Stimulated activated CD4-positive, alpha-beta T cell treated with anti-CD3 and anti-CD28 coated beads, Interleukin-4, amount 100 ng/mL, for 48 hours (primary cell): ENCODE data around the gene ANO10.
"Not testable (repeated sequence)": the region's sequence is repeated elsewhere in the genome, so short reads cannot be mapped to it uniquely, and the experiment has no call there.

Experiments used
- DNase-seq, 2 donors: peaks; one replicate each; pipeline ENCODE4 v3.0.0-alpha.2; 2020; ENCODE audit warnings: low read depth in 2 of 2

ANO10 gene

DNA sequence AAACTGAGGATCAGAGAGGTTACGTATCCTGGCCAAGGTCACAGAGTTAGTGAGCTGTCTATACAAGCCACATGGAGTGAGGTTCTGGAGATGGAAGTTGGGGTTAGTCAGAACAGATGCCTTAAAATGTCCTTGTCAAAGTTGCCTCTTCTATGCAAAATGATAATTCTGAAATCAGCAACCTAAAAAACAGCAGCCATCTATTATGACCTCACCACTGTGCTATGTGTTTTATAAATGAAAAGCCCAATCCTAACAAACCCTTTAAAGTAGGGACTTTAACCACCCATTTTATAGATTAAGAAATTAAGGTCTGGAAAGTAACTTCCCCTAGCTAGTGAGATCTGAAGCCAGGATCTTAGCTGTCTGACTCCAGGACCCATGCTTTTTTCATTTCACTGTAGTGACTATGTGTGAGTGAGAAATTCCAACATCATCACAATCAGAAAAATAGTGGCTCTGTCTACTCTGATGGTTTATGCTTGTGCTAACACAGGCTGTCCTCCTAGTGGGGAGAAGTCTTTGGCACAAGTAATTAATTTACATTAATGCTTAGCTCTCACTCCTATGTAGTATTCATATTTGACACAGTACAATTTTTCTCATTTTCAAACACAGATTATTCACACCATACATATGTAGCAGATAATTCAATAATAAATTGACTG is 143.6 kb downstream of the ANO10 start:
- DNase-seq: no peak

DNA sequence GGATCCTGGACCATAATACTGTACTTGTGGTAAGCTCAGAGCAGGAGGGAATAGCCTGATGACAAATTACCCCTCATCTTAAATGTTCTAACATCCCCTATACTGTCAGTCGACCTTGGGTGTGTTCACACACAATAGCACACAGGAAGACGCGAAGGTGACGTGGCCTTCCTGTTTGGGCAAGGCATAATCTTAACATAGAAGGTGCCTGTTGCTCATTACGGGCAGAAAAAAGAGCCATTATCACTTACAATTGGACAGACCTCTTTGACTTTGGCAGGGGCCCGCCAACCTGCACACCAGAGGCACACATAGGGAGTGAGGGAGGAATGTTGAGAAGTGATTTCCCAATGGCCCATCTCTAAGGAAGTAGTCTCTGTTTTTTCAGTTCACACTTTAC is 144.2 kb downstream of the ANO10 start:
- DNase-seq: peak in 1 of 2 donors; percentile 12

DNA sequence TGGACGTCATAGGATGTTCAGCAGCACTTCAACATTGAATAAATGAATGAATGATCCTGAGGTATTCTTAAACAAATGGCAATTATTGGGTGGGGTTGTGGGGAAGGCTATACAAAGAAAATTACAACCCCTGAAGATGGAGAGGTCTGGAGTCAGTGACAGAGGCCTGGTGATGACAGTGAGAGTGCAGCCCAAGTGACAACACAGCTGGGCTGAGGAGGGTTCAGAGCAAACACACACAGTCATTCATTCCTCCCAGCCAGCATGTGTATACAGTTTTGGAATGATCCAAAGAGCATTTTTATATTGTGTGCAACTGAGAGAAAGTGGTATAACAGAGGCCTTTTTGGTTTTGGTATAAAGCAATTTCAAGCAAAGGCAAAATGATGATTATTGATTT is 148.1 kb downstream of the ANO10 start:
- DNase-seq: no peak

DNA sequence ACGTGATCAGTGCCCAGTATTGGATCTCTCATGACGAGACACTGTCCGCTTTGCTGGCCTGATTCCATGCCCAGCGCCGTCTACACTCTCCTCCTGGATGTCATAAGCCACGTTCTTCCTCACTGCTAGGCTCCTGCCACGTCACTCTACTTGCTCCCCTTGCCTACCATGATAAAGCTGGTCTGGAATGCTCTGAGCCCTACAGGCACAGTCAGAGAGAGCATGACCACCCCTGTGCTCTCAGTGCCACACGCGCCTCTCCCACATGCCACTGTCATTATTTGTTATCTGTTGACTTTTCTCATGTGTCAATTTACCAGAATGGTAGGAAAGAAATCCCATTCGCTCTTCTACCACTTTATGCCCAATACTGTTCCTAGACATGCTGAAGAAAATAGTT is 148.6 kb downstream of the ANO10 start:
- no peak for DNase-seq

DNA sequence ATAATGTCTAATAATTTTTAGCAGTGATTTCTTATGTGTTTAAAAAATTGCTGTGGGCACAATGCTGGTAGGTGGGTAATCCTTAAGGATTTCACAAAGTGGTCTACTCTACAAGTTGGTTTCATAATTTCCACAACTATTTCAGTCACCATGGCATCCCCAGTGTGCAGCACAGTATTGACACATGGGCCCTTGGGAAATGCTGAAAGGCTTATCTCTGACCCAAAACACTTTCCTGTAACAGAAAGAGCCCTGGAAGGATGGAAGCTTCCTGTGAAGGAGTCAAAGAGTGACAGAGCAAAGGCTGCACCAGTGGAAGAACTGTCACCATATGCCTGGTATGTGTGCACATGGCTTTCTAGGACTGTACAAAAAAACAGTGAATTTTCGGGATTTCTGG is 153.7 kb downstream of the ANO10 start:
- DNase-seq: no peak

DNA sequence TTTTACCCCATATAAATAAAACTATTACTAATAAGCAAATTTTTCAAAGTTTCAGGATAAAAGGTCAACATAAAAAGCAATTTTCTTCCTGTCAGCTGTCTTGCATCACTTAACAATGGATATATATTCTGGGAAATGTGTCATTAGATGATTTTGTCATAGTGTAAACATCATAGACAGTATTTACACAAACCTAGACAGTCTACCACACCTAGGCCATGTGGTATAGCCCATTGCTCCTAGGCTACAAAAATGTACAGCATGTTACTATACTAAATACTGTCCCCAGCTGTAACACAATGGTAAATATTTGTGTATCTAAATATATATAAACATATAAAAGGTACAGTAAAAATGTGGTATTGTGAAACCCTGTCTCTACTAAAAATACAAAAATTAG is 156.7 kb downstream of the ANO10 start:
- no peak for DNase-seq

DNA sequence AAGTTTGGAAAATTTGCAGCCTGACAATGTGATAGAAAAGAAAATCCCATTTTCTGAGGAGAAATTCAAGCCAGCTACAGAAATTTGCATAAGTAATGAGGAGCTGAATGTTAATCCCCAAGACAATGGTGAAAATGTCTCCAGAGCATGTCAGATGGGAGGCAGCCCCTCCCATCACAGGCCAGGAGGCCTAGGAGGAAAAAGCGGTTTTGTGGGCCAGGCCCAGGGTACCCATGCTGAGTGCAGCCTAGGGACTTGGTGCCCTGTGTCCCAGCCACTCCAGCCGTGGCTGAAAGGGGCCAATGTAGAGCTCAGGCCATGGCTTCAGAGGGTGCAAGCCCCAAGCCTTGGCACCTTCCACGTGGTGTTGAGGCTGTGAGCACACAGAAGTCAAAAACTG is 159.2 kb downstream of the ANO10 start:
- DNase-seq: not testable (repeated sequence)

DNA sequence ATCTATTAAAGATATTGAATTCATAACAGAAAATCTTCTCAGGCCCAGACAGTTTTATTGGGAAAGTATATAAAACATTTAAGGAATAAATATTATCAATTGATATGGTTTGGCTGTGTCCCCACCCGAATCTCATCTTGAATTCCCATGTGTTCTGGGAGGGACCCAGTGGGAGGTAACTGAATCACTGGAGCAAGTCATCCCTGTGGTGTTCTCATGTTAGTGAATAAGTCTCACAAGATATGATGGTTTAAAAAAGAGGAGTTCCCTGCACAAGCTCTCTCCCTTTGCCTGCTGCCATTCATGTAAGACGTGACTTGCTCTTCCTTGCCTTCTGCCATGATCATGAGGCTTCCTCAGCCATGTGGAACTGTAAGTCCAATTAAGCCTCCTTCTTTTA is 160.5 kb downstream of the ANO10 start:
- DNase-seq: no peak

DNA sequence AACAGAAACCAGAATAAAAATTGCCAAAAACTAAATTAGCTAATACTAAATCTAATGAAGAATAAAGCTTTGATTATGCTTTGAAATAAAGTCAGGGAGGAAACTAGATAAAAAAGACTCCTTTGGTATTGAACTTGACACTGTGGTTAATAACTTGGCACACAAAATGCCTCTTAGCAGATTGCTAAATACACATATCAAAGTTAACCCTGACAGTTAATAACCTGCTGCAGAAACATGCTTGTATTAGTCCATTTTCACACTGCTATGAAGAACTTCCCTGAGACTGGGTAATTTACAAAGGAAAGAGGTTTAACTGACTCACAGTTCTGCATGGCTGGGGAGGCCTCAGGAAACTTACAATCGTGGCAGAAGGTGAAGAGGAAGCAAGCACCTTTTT is 164.8 kb downstream of the ANO10 start:
- DNase-seq: not testable (repeated sequence)

DNA sequence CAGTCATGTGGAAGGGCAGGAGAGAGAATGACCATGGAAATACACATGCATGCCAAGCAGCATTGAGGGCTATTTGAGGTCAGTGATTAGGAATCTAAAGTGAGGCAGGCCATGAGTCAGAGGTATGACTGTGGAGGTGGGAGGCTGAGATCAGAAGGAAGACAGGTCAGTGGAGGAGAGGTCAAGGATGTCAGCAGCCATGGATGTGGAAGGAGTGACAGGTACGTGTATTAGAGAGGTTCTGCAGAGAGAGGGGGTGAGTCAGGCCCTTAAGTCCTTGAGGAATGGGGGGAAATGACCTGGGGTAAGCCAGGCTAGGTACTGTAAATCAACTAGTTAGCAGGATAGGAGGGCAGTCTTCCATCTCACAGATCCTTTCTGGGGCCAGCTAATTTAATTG is 166.6 kb downstream of the ANO10 start:
- DNase-seq: no peak

DNA sequence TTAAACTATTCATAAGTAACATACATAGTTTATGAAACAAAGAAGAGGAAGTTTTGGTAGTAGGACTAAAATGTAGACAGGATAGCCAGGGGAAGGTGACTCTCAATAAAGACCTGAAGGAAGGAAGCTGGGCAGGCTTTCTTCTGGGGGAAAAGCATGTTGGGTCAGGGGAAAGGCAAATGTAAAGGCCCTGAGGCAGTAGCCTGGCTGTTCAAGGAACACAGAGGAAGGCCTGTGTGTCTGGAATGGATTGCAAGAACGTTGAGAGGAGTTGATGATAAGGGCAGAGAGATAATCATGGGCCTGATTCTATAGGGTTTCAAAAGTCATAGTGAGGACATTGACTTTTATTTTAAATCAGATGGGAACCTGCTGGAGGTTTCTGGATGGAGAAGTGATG is 167.8 kb downstream of the ANO10 start:
- DNase-seq: no peak

DNA sequence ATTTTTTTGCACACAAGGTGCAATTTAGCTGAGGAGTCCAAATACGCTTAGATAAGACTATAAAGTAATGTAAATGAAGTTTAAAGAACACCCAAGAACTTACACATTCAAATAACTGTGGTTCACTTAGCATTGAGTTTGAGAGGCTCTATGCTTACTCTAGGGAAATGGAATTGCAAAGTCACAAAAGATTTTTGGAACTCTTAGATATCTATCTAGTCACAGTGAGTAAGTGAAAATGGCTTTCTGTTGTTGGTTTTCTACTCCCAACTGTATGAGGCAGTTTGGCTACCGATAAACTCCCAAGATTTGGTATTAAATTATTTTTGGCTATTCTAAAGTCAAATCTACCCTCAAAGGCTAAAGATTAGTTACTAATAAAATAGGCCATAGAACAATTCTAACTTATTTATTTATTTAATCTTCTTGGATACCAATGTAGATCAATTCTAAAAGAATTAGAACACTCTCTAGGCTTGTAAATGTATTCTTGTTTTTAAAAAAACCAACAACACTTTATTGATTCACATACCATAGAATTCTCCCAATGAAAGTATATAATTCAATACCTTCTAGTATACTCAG is 170.0 kb downstream of the ANO10 start:
- no peak for DNase-seq

DNA sequence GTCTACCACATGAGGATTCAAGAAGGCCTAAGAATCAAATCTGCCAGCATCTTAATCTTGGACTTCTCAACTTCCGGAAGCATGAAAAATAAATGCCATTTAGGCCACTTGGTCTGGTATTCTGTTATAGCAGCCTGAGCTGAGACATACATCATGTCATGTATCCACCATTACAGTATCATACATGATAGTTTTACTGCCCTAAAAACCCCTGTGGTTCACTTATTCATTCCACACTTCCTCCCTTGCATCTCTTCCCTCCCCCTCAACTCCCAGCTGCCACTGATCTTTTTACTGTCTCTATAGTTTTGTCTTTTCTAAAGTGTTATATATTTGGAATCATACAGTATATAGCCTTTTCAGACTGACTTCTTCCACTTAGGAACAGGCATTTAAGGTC is 173.7 kb downstream of the ANO10 start:
- no peak for DNase-seq

DNA sequence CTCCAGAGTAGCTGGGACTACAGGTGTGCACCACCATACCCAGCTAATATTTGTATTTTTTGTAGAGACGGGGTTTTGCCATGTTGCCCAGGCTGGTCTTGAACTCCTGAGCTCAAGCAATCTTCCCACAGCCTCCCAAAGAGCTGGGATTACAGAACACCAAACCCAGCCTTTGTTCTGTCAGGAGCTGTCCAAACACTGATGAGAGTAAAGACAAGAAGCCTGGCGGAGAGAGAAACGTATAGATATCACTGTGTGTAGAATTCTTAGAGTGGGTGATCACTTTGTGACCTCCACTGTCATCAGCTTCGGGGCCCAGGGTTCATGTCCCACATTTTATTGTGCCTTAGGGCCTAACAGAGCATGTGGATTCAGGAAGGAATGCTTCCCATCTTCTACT is 176.0 kb downstream of the ANO10 start:
- DNase-seq: no peak

DNA sequence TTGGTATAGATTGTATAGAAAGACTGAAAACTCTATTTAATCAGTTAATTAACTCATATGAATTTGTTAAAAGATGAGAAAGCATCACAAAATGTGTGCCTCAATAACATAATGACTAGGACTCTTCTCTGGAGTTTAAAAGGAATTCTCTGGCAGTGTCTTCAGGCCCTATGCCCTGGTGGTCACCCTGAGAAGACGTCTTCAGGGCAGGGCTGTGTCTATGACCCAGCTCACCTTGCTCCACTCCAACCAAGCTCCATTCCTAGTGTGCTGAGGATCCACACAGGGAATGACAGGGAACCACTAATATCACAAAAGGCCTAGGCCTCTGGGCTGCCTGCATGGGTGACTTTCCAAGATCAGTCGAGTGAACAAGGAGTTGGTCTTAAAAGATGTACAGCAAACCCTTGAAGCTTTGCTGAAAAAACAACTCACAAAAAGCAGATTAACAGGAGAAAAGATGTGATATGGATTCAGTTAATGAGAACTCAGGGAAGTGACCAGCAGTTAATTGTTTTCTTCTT is 178.9 kb downstream of the ANO10 start:
- DNase-seq: no peak

DNA sequence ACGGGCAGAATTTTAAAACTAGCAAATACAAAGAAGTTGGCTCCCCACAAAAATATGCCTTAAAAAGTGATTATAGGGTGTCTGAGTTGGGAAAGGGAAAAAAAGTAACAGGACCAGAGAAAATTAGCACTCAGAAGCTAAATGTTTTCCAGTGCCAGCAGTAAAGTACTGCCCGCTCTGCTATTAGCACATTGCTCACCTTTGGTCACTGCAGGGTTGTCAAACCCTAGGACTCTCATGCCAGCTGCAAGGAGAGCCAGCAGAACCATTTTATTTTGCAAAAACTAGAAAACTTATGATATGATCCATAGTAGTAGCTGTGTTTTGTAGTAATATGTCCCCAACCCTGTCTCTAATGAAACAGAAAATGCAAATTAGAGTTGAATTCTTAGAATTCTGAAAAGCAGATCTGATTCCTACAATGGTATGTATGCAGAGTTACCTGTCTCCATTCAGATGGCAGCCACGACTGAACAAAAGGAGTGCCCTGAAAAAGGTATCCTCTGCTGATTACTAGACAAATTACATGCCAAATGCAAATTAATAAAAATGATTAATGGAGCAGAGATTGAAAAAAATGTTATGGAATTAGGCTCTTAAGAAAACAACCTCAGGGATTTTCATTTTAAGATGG is 185.2 kb downstream of the ANO10 start:
- no peak for DNase-seq

DNA sequence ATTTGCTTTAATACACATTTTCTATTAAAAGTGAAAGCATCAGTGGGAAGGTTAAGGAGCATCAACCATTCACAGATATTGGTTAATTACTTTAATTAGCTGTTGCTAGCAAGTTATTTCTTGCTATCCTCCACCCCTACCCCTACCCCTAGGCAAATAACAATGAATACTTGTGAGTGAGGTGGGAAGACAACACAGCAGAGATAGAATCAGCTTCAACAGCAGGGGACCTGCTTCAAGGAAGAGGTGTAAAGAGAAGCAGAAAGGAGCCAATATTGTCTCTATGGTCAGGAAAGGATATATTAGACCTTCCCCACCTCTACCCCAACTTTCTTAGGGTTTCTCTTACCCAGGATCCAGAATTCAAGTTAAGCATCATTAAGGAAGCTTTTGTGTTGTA is 186.1 kb downstream of the ANO10 start:
- DNase-seq: no peak

DNA sequence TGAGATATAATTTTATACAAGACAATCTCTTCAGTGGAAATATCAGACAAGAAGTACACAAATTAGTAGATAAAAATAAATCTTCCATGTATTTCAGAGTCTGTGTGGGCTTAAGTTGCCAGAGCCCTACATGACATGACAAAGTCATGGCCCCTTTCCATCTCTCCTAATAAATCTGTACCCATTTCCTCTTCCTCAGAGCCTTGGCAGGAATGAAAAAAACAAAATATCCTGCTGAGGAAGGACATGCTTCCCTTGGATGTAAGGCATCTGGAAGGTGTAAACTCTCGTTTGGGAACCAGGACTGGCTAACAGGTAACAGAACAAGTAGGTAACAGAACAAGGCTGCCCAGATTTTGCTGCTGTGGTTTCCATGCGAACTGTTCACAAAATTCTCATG is 187.4 kb downstream of the ANO10 start:
- no peak for DNase-seq

DNA sequence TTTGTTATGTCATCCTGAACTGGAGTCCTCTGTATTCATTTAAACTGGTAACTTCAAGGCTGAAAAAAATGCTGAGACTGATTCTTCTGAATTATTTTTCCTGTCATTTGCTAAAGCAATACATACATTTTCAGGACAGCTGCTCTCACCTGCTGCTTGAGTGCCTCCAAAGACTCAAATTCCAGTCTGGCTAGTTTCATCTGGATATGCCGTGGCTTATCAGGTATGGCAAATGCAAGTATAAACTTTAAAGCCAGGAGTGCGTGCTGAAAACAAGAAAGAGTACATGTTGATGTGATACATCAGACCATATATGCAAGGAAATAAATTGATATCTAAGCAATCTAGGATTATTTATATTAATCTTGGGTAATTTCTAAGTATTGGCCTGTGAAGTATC is 189.3 kb downstream of the ANO10 start:
- no peak for DNase-seq

DNA sequence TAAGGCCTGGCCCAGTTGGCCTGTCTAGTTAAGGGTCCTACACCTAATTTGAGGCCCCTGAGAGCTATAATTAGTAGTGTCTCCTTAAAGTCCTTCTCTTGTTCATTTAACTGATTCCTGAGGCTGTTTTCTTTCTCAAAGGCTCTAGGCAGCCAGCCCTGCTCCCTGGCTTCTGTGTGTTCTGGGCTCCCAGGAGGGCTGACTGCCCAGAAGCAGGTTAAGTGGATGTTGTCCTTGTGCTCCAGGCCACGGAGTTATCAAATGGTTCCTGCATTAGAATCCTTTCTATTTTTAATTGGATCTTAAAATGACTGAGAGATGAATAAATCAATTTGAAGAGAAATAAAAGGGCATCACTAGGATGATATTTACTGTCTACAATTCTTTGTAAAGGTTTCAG is 195.4 kb downstream of the ANO10 start:
- no peak for DNase-seq

DNA sequence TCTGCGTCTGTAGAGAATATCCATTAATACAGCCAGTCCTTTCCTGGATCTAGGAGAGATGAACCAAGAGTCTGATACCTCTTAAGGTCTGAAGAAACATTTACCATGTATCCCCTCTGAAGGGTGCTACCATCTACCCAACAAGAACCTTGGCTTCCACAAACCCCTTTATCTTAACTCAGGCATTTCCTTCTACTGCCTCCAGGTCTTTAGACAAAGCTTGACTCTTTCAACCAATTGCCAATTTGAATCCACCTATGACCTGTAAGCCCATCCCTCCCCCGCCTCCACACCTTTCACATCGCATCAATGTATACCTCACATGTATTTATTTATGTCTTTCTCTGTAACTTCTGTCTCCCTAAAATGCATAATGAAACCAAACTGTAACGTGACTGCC is 196.0 kb downstream of the ANO10 start:
- no peak for DNase-seq

DNA sequence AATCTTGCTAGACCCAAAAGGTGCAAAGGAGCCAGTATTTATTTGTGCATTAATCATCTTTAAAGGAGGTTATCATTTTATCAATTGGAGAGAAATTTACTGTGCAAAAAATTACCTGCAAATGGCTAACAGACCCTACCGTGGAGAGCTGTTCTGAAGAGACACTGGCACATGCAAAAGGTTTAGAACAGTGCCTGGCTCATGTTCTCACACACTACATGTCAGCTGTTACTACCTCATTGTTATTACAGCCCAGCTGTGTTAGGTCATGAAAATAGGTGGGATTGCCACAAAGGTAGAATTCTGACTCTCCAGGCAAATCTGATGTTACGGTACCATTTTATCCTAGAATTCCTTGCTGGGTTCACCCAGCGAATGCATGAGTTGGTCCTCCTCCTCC is 198.2 kb downstream of the ANO10 start:
- no peak for DNase-seq

DNA sequence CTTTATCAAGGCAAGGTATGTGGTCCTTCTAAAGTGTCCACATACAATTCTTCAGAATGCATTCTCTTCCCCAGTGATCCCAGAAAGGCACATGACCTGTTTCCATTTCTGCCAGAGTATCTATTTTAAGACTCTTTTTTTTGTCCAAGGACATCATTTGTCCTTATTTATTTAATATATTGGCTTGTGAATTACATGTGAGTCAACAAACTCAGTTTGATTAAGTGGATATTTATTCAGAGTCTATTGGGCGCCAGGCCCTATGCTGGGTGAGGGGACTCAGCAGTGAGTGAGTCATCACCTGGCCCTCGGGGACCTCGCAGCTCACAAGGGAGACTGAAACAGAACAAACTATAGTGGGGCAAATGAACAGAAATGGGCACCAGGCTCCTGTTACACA is 198.7 kb downstream of the ANO10 start:
- DNase-seq: no peak
